Esophagus mucosa (tissue), 1 donor: ENCODE results near the gene ASB16. TPM values are rescaled to one million over a fixed set of nuclear protein-coding genes. Genes with fewer than 3 reads are reported as not detected.

Experiments
- ATAC-seq: fragments of 200-7000 bp; cut with Tn5 transposase; one replicate; pipeline ENCODE4 v1.9.1; 2020
- total RNA-seq: library from RNA; stranded (reverse); gene quantifications from one replicate; pipeline ENCODE4 v1.2.4, GENCODE V29; 2023
- donor health status: DM: yes; HTN: yes; CAD: no.

The ASB16 gene
- total RNA-seq, 1 donor from 2014 or later: not detected

DNA sequence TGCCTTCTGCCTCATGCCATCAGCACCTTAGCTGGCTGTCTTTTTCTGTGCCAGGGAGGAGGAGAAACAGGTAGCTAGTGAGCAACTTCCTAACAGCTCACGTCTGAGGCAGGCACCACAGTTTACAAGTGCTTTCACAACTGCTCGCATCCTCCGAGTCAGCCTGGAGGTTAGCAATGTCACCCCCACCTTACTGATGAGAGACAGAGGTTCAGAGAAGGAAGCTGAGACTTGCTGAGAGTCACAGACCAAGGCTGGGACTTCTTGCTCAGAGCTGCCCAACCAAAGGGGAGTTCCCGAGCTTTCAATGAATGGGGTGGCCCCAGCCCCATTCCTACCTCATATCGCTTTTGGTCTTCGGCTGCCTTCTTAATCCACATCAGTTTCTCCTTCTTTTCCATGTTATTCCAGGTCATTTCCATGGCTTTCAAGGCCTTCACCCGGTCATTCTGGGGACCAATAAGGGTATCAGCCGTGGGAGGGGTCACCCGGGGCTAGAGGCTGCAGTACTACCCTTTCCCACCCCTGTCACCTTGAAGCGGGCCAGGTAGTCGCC lies 39.4 kb downstream of the ASB16 start:
- no peak for ATAC-seq

DNA sequence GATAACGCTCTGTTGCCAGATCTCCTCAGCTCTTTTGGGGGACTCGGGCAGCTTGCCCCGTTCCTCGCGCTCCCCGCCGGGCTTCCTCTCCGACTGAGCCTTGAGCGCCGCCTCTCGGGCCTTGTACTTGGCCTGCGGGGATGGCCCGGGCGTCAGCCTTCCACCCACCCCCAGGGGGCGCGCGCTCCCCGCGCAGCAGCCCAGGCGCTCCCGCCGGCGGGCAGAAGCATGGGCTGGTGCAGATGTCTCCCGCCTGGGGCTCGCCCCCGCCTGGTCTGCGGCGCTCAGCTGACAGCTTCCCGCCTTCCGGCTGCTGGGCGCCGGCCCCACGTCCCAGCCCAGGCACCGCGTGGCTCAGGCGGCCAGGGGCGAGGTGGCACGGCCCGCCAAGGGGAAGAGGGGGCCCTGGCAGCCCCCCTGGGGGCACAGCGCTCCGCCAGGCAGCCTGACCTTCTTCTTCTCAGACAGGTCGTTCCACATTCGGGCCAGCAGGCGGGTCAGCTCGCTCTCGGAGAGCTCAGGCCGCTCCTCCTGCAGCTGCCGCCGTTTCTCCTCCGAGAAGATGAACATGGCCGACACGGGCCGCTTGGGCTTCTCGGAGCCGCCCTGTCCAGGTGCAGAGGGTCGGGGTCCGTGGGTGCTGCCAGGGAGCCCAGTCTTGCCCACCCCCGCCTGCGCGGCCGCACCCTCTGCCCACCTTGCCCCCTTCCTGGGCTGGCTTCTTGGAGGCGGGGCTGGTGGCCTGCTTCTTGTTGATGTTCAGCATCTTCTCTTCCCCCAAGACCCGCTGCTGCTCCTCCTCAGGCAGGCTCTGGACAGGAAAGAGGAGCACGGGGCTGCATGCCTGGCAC lies 40.1 kb downstream of the ASB16 start:
- ATAC-seq: peak; percentile 76

DNA sequence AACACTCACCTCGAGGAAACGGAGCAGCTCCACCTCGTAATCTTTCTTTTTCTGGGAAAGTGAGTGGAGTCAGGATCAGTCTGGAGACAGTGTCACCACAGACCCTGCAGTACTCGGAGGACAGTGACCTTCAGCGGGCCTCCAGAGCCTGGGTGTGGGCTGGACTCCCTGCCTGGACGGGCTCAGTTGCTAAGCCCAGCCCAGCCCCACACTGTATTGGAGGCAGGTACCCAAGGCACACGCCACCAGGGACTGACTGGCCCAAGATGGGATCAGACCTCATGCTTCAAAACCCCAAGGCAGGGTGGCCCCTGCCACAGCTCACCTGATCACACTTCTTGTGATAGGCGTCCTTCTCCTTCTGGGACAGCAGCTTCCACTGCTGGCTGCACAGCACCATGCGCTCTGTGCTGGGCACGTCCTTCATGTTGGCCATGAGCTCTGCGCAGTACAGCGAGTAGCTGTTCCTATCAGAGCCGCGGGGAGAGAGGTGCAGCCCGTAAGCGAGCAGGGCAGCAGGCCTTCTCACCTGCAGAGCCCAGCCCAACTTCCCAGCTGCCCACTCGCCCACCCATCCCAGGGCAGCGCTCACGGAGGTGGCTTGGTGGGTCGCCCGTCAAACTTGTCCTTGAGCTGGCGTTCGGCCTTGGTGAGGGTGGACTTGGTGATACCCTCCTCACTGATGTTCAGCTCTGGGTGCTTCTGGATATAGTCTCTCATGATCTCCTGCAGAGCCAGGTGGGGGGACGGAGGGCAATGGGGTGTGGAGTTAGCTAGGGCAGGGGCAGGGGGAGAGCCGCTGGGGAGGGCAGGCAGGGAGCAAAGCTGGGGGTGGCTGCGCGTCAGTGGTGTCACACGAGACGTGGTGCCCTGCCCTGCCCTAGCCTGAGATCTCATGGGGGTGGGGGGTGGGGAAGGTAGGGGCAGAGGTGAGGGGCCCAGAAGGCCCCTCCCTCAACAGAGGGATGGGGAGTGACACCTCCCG lies 41.1 kb downstream of the ASB16 start:
- ATAC-seq: no peak

DNA sequence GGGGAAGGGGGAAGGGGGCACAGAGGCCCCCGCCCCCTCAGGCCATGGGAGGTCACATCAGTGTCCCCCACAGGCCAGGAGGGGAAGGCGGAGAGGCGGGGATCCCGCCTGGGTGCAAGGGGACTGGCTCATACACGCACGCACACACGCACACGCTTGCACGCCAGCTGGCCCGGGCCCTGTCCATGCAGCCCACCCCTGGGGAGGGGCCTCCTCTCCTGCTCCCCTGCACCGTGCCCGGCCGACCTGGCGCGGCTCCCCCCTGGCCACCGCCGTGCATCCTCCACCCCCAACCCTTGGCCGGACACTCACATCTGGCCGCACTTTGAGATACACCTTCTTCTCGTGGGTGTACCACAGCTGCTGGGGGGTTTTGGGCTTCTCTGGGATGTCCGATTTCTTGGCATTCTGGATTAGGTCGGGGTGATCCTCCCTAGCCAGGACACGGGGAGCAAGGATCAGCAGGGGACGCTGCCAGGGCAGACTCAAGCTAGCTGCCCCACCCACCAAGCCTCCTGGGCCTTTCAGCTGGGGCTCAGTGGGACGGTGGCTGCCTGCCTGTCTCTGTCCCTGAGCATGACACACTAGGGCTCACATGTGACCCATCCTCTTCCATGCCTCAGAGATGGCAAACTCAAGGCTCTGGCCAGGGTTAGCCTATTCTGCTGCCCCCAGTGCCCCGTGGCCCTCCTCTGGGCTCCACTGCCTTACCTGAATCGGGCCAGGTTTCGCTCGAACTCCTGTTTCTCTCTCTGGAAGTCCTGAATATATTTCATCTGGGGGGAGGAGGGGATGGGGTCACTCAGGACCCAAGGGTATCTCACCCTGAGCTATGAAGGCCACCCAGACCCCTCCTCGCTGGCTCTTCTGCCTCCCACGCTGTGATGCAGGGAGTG lies 42.3 kb downstream of the ASB16 start:
- ATAC-seq: no peak

DNA sequence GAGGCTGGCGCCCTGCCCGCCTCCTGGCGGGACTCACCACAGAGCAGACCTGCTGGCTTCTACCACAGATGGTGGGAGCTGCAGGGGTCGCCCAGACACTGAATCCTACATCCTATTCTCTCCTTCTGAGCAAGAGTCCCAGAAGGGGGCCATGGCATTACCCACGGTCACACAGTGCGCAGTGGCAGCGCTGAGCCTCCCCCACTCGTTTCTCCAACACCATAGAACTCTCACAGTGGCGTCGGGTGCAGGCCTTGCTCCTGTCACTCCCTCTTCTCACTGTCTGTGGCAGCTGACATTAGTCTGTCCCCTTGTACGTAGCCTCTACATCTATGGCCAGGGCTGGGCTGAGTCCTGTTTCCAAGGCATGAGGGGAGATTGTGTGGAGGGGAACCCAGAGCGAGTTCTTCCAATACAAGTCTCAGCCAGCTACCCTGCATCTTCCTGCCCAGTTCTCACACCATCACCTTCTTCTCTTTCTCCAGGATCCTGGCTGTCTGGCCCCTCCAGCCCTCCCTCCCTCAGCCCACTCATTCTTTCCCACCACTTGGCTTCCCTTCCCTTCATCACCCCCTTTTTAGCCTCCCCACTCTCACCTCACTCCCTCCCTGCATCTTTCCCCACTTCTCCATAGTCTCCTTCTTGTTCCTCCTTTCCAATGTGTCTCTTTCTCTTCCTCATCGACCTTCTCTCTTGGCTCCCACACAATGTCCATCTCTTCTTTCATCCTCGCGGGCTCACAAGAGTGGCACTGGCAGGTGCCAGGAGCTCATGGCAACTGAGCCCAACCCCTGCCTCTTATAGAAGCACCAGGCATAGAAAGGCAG lies 43.1 kb downstream of the ASB16 start:
- no peak for ATAC-seq

DNA sequence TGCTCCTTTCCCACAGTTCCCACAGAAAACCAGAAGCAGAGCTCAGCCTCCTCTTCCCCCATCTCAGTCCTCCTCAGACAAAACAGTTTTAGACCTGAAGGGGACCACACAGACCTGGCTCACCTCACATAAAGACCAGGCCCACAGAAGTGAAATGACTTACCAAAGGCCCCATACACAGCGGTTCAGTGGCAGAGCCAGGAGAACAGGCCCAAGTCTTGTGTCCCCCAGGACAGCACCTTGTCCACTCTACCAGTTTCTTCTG lies 43.7 kb downstream of the ASB16 start:
- no peak for ATAC-seq

DNA sequence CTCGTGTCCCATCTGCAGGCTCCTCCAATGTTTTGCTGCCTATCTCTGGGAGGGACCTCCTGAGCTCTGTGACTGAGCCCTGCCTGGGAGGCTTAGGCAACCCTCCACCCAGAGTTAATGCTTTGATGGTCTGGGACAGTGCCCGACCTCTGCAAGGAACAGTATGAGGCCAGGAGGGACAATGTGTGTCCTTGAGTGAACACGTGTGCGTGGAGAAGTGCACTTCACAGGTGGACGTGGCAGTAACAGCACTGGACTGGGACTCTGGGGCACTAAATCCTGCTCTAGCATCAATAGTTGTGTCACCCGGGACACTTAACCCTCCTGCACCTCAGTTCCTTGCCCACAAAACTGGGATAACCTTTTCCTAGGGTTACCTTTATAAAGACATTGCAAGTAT lies 44.4 kb downstream of the ASB16 start:
- ATAC-seq: no peak

DNA sequence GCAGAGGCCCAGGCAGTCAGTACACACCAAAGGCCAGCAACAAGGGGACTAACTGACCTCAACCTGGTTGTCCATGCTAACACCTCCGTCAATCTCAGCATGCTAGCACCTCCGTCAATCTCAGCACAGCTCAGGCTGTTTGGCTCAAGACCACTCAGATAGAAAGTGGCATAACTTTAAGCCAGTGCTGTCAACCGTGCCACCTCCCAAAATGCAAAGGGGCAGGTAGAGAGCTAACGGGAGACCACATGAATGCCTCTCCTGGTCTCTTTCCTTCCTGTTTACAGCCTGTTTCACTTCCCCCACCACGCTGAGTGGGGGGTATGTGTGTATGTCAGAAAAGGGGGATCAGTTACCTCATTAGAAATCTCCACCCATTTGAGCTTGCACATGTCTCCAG lies 45.7 kb downstream of the ASB16 start:
- ATAC-seq: no peak

DNA sequence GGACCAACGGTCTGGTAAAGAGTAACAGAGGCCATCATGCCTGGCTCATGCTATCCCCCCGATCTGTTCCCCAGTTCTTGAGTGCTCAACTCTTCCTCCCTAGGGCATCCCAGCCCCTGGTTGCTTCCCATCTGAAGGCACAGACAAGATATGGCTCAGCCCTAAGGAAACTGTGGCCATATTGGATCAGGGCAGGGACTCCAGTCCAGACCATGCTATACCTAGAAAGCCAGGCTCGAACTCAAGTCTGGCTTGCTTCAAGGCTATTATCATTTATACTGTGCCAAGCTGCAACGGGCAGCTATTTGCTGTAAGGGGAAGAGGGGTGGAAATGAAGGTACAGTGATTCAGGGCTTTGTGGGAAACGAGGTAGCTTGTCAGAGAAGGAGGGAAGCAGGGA lies 46.2 kb downstream of the ASB16 start:
- no peak for ATAC-seq

DNA sequence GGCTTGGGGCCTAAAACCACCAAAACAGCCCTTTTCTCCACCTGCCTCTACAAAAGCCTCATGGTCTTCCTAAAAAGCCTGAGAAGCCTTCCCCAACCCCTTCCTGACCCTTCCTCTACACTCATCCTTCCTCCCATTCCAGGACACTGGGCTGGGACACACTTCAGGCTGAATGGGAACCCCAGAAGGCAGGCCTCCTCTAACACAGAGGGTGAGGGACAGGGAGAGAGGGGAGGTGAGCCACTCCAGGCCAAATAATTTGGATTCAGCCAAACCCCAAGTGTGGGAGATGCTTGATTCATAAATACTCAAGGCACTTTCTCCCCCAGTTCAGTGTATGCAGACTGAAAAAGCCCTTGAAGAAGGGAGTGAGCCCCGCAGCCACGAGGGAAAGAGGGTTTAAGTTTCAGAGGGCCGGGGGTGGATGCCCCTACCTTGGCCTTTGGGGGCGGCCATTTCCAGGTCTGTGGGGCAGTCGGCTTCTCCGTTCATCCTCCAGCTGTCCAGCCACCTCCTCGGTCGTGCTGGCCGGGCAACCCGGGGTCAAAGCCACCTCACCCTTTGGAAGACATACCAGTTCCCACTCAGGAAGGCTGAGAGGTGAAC lies 47.3 kb downstream of the ASB16 start:
- no peak for ATAC-seq

DNA sequence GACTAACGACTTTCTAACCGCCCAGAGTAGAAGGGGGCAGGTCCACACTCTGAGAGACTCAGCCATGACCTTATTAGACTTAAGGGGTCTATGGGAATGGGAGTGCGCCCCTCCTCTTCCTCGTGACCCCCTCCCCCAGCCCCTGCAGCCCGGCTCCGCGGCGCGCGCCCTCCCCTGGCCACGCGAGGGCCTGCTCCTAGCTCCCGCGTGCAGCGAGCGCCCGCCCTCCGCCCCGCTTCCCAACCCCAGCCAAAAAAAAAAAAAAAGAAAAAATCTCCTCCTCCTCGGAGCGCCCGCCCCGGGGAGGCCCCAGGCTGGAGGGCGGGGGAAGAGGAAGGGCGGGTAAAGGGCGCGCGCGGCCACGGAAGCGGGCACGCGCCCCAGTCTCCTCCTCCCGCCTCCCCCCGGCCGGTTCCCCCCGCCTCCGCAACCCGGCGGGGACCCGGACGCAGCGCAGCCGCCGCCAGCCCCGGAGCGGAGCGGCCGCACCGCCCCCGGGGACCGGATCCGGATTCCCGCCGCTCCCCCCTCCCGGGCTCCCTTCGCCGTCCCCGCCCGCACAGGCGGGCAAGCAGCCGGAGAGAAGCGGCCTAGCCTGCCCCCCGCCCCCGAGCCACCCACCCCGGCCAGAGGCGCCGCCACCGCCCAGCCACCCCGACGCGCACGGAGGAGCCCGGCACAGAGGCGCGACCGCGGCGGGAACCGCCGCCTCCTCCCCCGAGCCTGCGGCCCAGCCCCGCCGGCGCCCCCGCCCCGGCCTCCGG lies 48.0 kb downstream of the ASB16 start:
- ATAC-seq: peak; percentile 78

DNA sequence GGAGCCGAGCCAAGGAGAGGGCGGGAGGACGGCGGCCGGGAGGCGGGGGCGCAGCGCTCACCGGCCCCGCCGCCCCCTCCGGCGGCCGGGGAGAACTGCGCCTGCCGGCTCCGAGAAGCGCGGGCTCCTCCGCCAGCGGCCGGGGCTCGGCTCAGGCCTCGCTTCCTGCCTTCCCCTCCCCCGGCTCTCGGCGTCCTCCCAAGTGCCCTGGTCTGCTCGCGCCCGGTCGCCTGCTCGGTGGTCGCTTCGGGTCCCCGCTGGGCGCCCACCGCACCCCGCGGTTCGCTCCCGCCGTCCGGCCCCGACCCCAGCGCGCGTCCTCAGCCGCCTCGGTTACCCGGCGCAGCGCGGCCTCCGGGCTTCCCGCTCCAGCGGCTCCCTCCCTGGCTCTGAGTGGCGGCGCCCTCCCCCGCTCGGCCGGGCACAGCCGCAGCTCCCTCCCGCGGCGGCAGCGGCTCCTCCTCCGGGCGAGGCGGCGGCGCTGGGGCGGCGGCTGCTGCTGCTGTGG lies 48.7 kb downstream of the ASB16 start:
- peak; percentile 53 for ATAC-seq

DNA sequence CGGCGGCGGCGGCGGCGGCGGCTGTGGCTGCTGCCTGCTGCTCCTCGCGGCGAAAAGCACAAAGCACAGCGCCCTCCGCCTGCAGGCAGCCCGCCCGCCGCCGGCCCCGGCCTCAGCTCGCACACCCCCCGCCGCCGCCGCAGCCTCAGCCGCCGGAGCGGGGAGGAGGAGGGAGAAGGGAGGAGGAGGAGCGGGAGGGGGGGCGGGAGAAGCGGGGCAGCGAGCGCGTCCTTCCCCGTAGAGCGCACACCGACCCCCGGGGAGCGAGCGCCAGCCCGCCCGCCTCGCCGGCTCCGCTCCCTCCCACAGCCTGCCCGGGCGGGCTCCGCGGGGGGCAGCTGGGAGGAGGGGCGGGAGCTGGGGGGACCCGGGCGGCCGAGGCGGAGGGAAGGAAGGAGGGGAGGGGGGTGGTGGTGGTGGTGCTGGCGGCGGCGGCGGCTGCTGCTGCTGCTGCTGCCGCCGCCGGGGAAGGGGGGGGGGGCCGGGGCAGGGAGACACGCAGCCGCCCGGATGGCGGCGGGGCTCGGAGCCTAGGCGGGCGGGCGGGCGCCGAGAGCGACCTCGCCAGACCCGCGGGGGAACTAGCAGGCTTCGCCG lies 49.2 kb downstream of the ASB16 start, which contains the start of gene UBTF:
UBTF (minus strand) TSS at position 60 of the 597 bp plus-strand sequence. CDS start 1,446 bp downstream, outside the sequence.
- peak; percentile 2 for ATAC-seq

DNA sequence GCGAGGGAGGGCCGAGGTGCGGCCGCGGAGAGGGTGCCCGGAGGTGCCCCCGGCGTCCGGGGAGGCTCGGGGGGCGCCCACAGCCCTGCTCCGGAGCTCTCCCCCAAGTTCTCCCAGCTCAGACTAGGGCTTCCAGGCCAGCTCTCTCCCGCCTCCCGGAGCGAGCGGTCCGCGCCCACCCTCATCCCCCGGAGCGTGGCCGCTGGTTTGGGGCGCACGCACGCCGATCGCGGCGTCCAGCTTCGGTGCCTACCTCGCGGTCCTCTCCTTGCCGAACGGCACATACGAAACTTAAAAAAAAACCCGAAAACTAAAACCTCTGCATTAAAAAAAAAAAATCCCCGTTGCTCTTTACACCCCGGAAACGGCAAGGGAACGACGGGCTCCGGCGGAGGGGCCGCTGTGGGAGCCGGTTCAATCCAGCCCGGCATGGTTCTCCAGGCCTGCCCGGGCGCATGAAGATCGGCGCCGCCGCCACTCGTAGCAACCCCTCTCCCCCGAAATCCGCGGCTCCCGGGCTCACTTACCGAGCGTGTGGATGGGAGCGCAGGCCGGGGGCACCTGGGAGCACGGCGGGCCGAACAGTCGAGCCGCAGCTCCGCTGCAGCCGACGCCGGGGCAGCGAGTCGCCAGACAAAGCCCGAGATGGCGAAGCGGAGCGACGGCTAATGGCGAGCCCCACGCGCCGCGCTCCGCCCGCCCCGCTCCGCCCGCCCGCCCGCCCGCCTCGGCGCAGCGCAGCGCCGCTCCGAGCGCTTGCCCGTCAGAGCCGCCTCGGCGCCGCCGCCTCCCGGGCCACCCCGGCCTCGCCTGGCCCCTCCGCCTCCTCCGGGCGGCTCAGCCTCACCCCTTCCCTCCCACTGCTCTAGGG lies 49.9 kb downstream of the ASB16 start:
- ATAC-seq: peak; percentile 37

DNA sequence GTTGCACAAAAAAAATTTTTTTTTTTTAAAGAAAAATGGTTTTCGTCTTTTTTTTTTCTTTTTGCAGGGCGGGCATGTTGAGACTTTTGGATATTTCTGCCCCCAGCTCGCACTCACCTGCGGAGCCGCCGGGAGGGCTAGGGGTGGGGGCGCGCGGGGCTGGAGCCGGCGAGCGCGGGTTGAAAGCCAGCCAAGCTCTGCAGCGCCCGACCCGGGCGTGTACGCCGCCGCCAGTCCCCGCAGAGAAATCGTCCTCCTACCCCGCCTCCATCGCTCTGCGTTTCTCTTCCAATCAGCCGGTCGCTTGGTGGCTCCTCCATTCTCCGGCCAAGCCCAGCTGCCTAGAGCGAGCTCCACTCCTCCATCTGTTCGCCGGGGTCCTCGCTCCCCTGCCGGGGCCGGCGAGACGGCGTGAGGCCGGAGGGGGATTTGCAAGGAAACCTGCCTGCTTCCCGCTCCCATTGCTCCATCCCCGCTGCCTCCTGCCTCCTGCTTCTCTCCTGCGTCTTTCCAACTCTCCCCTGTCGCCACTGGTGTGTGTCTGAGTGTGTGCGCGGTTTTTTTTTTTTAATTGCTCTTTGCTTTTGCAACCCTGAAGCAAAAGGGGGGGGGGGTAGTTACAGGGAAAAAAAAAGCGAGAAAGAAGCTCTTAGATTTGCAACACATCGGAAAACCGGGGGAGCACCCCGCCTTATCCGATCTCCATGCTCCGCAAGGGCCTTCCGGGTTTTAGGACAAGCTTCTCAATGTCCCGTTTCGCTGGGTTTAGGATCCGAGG lies 50.8 kb downstream of the ASB16 start:
- ATAC-seq: peak; percentile 11

DNA sequence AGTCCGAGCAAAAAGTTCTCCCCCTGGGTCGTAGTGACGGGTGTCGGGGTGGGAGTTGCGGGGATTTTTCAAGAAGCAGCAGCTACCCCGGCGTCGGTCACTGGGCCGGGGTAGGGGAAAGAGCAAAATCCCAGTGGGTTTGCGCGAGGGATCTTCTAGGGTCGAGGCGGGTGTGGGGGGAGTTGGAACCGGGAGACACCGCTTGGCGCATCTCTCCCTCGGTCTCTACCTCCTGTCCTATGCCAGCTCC lies 51.3 kb downstream of the ASB16 start:
- no peak for ATAC-seq

DNA sequence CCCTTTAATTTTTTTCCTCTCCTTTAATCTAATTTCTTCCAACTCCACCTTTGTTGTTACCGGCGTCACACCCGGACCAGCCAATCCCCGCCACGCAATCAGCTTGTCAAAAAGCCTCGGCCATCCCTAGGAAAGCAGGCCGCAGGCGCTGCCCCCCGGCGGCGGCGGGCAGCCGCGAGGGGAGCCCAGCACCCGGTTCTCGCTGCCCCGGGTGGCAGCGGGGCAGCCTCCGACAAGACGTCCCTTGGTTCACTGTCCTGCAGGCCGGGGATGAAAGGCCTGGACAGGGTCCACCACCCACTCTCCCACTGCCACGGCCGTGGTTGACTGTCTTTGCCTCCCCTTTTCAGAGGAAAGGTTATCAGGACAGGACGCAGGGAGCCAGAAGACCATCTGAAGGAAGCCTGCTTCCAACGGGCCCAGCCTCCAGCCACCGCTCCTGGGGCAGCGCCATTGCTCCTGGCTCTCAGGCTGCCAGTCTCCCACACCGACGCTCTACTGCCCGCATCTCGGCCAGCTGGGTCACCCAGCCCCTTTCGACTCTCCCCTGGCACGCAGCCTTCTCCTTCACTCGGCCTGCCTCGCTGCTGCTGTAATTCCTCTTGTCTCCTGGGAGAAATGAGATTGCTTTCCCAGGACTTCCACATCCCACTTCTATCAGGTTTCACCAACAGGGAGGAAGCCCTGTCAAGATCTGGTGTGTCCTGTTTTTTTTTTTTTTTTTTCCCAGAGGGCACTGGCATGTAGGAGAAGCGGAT lies 51.8 kb downstream of the ASB16 start:
- ATAC-seq: no peak
